ENCODE data around the gene RMI2.

The RMI2 gene

DNA sequence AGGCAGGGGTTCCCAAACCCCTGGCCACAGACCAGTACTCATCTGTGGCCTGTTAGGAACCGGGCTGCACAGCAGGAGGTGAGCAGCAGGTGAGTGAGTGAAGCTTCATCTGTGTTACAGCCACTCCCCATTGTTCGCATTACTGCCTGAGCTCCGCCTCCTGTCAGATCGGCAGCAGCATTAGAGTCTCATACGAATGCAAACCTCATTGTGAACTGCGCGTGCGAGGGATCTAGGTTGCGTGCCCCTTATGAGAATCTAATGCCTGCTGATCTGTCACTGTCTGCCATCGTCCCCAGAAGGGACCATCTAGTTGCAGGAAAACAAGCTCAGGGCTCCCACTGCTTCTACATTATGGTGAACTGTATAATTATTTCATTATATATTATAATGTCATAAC, 25.1 kb upstream of the RMI2 start:
- H3K9me3 Mint-ChIP-seq: no peaks in the 10 kb centered on the region
- H3K27ac Mint-ChIP-seq: no peak overlapping the region
- no peak overlapping the region for H3K4me3 Mint-ChIP-seq
- H3K36me3 Mint-ChIP-seq: no peaks in the 10 kb centered on the region
- H3K27me3 Mint-ChIP-seq: no peaks in the 10 kb centered on the region
- peaks cover 6% of the 10 kb centered on the region for H3K4me1 Mint-ChIP-seq

GRCh38 chr16:11321662-11322061, 23.6 kb upstream of the RMI2 start:
- no peak overlapping the region for H3K27ac Mint-ChIP-seq
- no peaks in the 10 kb centered on the region for H3K36me3 Mint-ChIP-seq
- no peaks in the 10 kb centered on the region for H3K9me3 Mint-ChIP-seq
- H3K27me3 Mint-ChIP-seq: no peaks in the 10 kb centered on the region
- no peak overlapping the region for H3K4me3 Mint-ChIP-seq
- peaks cover 10% of the 10 kb centered on the region for H3K4me1 Mint-ChIP-seq

GRCh38 chr16:11322823-11323222, 22.4 kb upstream of the RMI2 start:
- Mint-ChIP-seq H3K4me3 (no peak overlapping the region), H3K27me3 (no peaks in the 10 kb centered on the region), H3K36me3 (no peaks in the 10 kb centered on the region), H3K27ac (no peak overlapping the region), H3K9me3 (no peaks in the 10 kb centered on the region), H3K4me1 (peaks cover 21% of the 10 kb centered on the region)

GRCh38 chr16:11323551-11324336, 21.5 kb upstream of the RMI2 start:
- Mint-ChIP-seq H3K27me3 (no peaks in the 10 kb centered on the region), H3K4me1 (peaks cover 30% of the 10 kb centered on the region), H3K4me3 (no peak overlapping the region), H3K9me3 (no peaks in the 10 kb centered on the region), H3K36me3 (no peaks in the 10 kb centered on the region), H3K27ac (no peak overlapping the region)

DNA sequence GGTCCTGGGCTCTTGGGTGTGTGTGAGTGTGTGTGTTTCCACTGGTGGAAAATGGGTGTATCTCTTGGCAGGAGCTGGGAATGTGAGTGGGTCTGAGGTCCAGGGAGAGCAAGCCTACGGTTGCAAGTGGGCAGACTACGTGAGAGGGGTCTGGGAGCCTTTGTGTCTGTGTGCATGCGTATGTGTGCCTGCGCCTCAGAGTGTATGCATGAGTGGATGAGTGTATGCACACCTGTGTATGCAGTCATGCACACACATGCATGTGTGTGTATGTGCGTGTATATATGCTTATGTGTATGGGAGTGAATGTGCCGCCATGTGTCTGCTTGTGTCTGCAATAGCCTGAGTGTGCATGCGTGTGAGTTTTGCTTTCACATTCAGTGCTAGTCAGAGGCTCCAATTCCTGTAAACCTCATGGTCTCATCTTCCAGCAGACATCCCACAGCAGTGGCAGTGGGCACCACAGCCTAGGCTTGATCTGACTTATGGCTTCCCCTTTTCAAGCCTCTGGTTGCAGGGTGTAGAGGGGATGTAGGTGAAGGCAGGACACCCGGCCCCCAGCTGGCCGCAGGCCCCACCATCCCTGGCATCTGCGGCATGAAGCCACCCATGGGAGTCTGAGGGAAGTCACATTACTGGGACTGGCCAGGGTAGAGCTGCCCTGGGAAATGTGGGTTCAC, 19.7 kb upstream of the RMI2 start:
- Mint-ChIP-seq H3K36me3 (no peaks in the 10 kb centered on the region), H3K9me3 (no peaks in the 10 kb centered on the region), H3K4me3 (no peak overlapping the region), H3K27me3 (no peaks in the 10 kb centered on the region), H3K4me1 (peaks cover 36% of the 10 kb centered on the region), H3K27ac (no peak overlapping the region)

GRCh38 chr16:11326084-11326736, 19.0 kb upstream of the RMI2 start:
- Mint-ChIP-seq H3K4me3 (no peak overlapping the region), H3K27me3 (no peaks in the 10 kb centered on the region), H3K4me1 (peaks cover 36% of the 10 kb centered on the region), H3K27ac (no peak overlapping the region), H3K36me3 (no peaks in the 10 kb centered on the region), H3K9me3 (no peaks in the 10 kb centered on the region)

GRCh38 chr16:11326737-11327276, 18.5 kb upstream of the RMI2 start:
- H3K36me3 Mint-ChIP-seq: no peaks in the 10 kb centered on the region
- H3K4me1 Mint-ChIP-seq: peaks cover 36% of the 10 kb centered on the region
- H3K9me3 Mint-ChIP-seq: no peaks in the 10 kb centered on the region
- peak overlapping the region; percentile 87 for H3K27ac Mint-ChIP-seq
- H3K27me3 Mint-ChIP-seq: no peaks in the 10 kb centered on the region
- H3K4me3 Mint-ChIP-seq: peak overlapping the region; percentile 51

DNA sequence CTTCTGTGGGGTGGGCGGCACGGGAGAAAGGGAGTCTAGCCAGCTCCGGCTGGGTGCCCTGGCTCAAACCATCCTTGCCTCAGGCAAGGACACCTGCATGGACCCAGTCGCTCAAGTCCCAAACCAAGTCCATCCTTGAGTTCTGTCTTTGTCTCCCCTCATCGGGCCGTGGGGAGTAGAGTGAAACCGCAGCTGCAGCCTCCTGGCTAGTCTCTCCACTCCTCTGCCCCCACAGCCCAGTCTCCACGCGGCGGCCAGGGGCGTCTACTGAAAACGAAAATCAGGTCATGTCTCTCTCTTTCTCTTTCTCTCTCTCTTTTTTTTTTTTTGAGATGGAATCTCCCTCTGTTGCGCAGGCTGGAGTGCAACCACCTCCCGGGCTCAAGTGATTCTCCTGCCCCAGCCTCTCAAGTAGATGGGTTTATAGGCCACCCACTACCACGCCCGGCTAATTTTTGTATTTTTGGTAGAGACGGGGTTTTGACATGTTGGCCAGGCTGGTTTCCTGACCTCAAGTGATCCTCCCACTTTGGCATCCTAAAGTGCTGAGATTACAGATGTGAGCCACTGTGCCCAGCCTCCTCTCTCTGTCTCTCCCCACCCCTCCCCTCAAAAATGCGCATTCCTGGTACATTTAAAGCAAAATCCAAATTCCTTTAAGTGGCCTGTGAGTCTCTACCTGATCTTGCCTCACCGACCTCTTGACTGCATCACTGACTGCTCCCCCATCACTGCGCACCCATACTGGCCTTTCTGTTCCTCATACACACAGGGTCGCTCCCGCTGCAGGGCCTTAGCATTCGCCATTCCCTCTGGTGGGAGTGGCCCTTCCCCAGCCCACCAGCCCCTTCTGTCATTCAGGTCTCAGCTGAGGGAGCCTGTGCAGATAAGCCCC, 17.7 kb upstream of the RMI2 start:
- peaks cover 36% of the 10 kb centered on the region for H3K4me1 Mint-ChIP-seq
- H3K27me3 Mint-ChIP-seq: no peaks in the 10 kb centered on the region
- no peaks in the 10 kb centered on the region for H3K36me3 Mint-ChIP-seq
- H3K4me3 Mint-ChIP-seq: no peak overlapping the region
- H3K27ac Mint-ChIP-seq: no peak overlapping the region
- no peaks in the 10 kb centered on the region for H3K9me3 Mint-ChIP-seq

DNA sequence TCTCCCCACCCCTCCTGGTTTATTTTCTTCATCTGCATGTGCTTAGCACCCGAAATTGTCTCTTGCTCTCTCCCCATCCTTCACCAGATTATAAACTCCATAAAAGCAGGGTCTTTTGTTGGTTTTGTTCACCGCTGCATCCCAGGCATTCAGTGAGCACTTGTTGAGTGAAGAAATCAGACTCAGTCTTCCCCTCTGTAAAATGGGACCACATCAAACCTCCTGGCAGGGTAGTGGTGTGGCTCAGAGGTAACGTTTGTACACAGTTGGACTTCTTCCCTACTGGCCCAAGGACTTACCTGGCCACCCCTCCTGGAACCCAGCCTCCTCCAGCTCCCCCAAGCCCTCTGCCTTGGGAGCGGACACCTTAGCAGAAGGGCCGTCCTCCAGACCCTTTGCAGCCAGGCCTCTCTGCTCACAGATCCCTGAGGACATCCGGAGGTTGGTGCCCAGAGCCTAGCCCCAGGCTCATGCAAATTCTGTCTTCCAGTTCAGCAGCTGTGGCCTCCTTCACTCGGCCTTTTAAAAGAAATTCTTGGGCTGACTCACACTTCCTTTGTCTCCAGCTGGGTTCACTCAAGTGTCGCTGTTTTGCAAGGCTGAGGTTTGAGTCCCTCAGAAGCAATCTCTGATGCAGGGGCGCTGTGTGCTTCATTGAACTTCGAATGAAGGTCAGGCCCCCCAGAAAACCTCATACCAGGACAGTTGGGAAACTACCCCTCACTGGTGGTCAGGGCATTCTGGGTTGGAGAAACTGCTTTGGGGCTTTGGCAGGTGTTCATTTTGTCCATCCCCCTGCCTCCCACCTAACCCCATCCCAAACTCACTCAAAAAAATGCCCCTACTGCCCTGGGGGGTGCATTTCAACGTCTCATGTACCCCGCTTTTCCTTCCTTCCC, 16.8 kb upstream of the RMI2 start:
- Mint-ChIP-seq H3K4me3 (peak overlapping the region; percentile 60), H3K27me3 (no peaks in the 10 kb centered on the region), H3K36me3 (no peaks in the 10 kb centered on the region)

DNA sequence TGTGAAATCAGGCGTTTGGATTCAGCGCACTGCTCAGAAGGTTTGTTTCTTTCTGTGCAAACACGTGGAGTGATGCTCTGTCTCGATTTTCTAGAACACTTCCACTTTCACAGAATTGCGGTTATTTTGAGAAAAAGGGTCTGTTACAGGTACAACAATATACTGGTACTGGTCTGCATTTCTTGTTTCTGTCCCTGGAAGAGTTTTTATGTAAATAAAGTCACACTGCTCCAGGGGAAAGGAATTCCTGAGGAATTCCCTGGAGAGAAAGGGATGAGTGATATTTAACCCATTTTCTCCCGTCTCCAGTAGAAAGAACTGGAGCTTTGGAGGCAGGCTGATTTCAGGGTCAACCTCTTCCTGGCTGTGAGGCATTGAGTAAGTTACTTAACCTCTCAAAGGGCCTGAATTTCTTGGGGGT, 16.2 kb upstream of the RMI2 start:
- Mint-ChIP-seq H3K4me1 (peaks cover 36% of the 10 kb centered on the region), H3K27ac (peak overlapping the region; percentile 30), H3K27me3 (no peaks in the 10 kb centered on the region), H3K4me3 (peak overlapping the region; percentile 60), H3K36me3 (no peaks in the 10 kb centered on the region), H3K9me3 (no peaks in the 10 kb centered on the region)

More for the DNA sequence above, 16.8 kb upstream of the RMI2 start:
- Mint-ChIP-seq H3K9me3 (no peaks in the 10 kb centered on the region), H3K4me1 (peaks cover 36% of the 10 kb centered on the region), H3K27ac (peak overlapping the region; percentile 63)

DNA sequence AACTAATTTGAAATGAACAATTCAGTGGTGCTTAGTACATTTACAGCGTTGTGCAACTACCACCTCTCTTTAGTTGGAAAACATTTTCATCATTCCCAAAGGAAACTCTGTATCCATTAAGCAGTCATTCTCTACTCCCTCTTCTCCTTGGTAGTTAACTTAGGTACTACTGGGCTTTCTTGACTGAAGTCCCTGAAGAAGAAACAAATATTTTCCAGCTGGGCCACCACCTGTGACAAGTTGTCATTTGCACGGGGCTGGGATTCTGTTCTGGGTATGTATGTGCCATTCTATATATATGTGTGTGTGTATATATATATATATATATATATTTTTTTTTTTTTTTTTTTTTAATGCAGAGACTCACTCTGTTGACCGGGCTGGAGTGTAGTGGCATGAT, 15.4 kb upstream of the RMI2 start:
- H3K27me3 Mint-ChIP-seq: no peaks in the 10 kb centered on the region
- H3K4me1 Mint-ChIP-seq: peaks cover 33% of the 10 kb centered on the region
- no peak overlapping the region for H3K27ac Mint-ChIP-seq
- H3K36me3 Mint-ChIP-seq: no peaks in the 10 kb centered on the region
- H3K4me3 Mint-ChIP-seq: no peak overlapping the region
- no peaks in the 10 kb centered on the region for H3K9me3 Mint-ChIP-seq

- H3K9me3 Mint-ChIP-seq: no peaks in the 10 kb centered on the region
- no peak overlapping the region for H3K4me3 Mint-ChIP-seq
- H3K4me1 Mint-ChIP-seq: peaks cover 26% of the 10 kb centered on the region
- H3K36me3 Mint-ChIP-seq: no peaks in the 10 kb centered on the region
- H3K27ac Mint-ChIP-seq: peak overlapping the region; percentile 27
- H3K27me3 Mint-ChIP-seq: no peaks in the 10 kb centered on the region
Observed at GRCh38 chr16:11330526-11331237, 14.6 kb upstream of the RMI2 start.

- Mint-ChIP-seq H3K4me1 (peaks cover 24% of the 10 kb centered on the region), H3K27me3 (no peaks in the 10 kb centered on the region), H3K4me3 (no peak overlapping the region), H3K9me3 (no peaks in the 10 kb centered on the region), H3K27ac (no peak overlapping the region), H3K36me3 (no peaks in the 10 kb centered on the region)
Observed at GRCh38 chr16:11331967-11332366, 13.3 kb upstream of the RMI2 start.

- H3K9me3 Mint-ChIP-seq: no peaks in the 10 kb centered on the region
- H3K27ac Mint-ChIP-seq: no peak overlapping the region
- H3K36me3 Mint-ChIP-seq: no peaks in the 10 kb centered on the region
- no peaks in the 10 kb centered on the region for H3K27me3 Mint-ChIP-seq
- H3K4me3 Mint-ChIP-seq: no peak overlapping the region
- H3K4me1 Mint-ChIP-seq: peaks cover 13% of the 10 kb centered on the region
Observed at GRCh38 chr16:11333010-11333409, 12.2 kb upstream of the RMI2 start.

Measured in activated naive CD4-positive, alpha-beta T cell treated with anti-CD3 and anti-CD28 coated beads, Interleukin-2, amount 50 U/mL, for 24 hours (primary cell).